SK-N-SH (cell line): ENCODE data around the gene SKI. TPM values are rescaled to one million over a fixed set of nuclear protein-coding genes. Genes with fewer than 3 reads are reported as not detected.

Experiments
- CTCF ChIA-PET: fragments of 300-600, 350-600 bp; formaldehyde crosslinking; extraction: SDS; loops from one replicate; lab custom pipeline; 2021; lab: Yijun Ruan, JAX
- POLR2A ChIA-PET: fragments of 350-600 bp; sonication (Branson Sonifier 250); formaldehyde crosslinking; extraction: SDS; loops from one replicate; lab custom pipeline; 2020; ENCODE audit warnings: antibody characterized with exemption, inconsistent platforms; lab: Yijun Ruan, JAX
- DNase-seq: peaks from one replicate; pipeline ENCODE4 v3.0.0; 2012
- H2AFZ ChIP-seq: fragments of 200-600 bp; sonication (generic); 2 replicates; pipeline ENCODE4 v1.8.1; 2016; ENCODE audit warnings: antibody characterized with exemption, mild to moderate bottlenecking, low read depth
- H3F3A ChIP-seq: fragments of 200-600 bp; sonication (generic); replicated peaks from 2 replicates; pipeline ENCODE3; 2016; ENCODE audit warnings: antibody characterized with exemption, mild to moderate bottlenecking; ENCODE audit not compliant: insufficient read depth
- H3K27ac ChIP-seq, 2 experiments: fragments of 200-500 bp in 1 of 2; fragments of 200-600 bp in 1 of 2; sonication (Bioruptor generic) in 1 of 2; sonication (generic), shearing (Covaris generic) in 1 of 2; 2 replicates each; pipeline versions ENCODE4 v1.5.1 to v1.6.1; 2014 to 2016; ENCODE audit warnings: low read depth in 2 of 2, inconsistent platforms in 1 of 2, low read length in 1 of 2, mild to moderate bottlenecking in 1 of 2, mixed read lengths in 1 of 2
- H3K27me3 ChIP-seq: fragments of 200-600 bp; sonication (generic), shearing (Covaris generic); 2 replicates; pipeline ENCODE4 v1.6.1; 2016; ENCODE audit warnings: mixed run types; ENCODE audit not compliant: insufficient read depth
- H3K36me3 ChIP-seq, 2 experiments: fragments of 200-500 bp in 1 of 2; fragments of 200-600 bp in 1 of 2; sonication (Bioruptor generic) in 1 of 2; sonication (generic) in 1 of 2; replicated peaks in 1 of 2; 2 replicates each; pipeline versions ENCODE3 to v1.5.1; 2014 to 2016; ENCODE audit warnings: low read length in 1 of 2, mild to moderate bottlenecking in 1 of 2; ENCODE audit not compliant: insufficient read depth in 2 of 2, control insufficient read depth in 1 of 2
- H3K4me1 ChIP-seq, 2 experiments: fragments of 200-500 bp in 1 of 2; fragments of 200-600 bp in 1 of 2; sonication (Bioruptor generic) in 1 of 2; sonication (generic), shearing (Covaris generic) in 1 of 2; 2 replicates each; pipeline versions ENCODE4 v1.5.1 to v1.6.1; 2014 to 2016; ENCODE audit warnings: low read depth in 1 of 2, low read length in 1 of 2, mixed run types in 1 of 2; ENCODE audit not compliant: insufficient read depth in 2 of 2, control insufficient read depth in 1 of 2
- H3K4me2 ChIP-seq: fragments of 200-600 bp; sonication (generic), shearing (Covaris generic); 2 replicates; pipeline ENCODE4 v1.6.1; 2017; ENCODE audit warnings: mixed run types
- H3K4me3 ChIP-seq, 2 experiments: fragments of 200-500 bp in 1 of 2; fragments of 200-600 bp in 1 of 2; sonication (Bioruptor generic) in 1 of 2; sonication (generic), shearing (Covaris generic) in 1 of 2; 2 replicates each; pipeline versions ENCODE4 v1.5.1 to v1.8.1; 2014 to 2016; ENCODE audit warnings: low read depth in 2 of 2, inconsistent platforms in 1 of 2, low read length in 1 of 2, mild to moderate bottlenecking in 1 of 2, mixed read lengths in 1 of 2, moderate library complexity in 1 of 2
- H3K79me2 ChIP-seq: fragments of 200-600 bp; sonication (generic); 2 replicates; pipeline ENCODE4 v1.8.1; 2017; ENCODE audit warnings: mild to moderate bottlenecking; ENCODE audit not compliant: insufficient read depth
- H3K9ac ChIP-seq: fragments of 200-600 bp; sonication (generic); 2 replicates; pipeline ENCODE4 v1.6.1; 2017; ENCODE audit warnings: mixed run types
- H3K9me2 ChIP-seq: fragments of 200-600 bp; sonication (generic); 2 replicates; pipeline ENCODE4 v1.6.1; 2017; ENCODE audit warnings: mixed run types
- H3K9me3 ChIP-seq: fragments of 200-600 bp; sonication (generic); 2 replicates; pipeline ENCODE4 v1.6.1; 2017; ENCODE audit warnings: mixed run types, mild to moderate bottlenecking, moderate library complexity
- H4K20me1 ChIP-seq: fragments of 200-600 bp; sonication (generic); 2 replicates; pipeline ENCODE4 v1.6.1; 2017; ENCODE audit warnings: mild to moderate bottlenecking, mixed run types; ENCODE audit not compliant: insufficient read depth
- CHD2 ChIP-seq: fragments of 150-350 bp; IDR thresholded peaks from 2 replicates; pipeline ENCODE4 v1.6.1; 2018; ENCODE audit warnings: low read length; ENCODE audit not compliant: partially characterized antibody
- ELF1 ChIP-seq: IDR thresholded peaks from 2 replicates; pipeline ENCODE4 v1.4.0; 2012
- EP300 ChIP-seq, 2 experiments: IDR thresholded peaks; 2 replicates each; pipeline versions ENCODE4 v1.4.0 to v1.6.1; 2012; ENCODE audit warnings: borderline replicate concordance in 1 of 2, low read depth in 1 of 2, low read length in 1 of 2
- EZH2phosphoT487 ChIP-seq: fragments of 200-600 bp; sonication (generic); IDR thresholded peaks from 2 replicates; pipeline ENCODE4 v1.6.1; 2017; ENCODE audit warnings: low read depth, mixed run types, mild to moderate bottlenecking, antibody characterized with exemption, moderate library complexity, borderline replicate concordance
- FOSL2 ChIP-seq: IDR thresholded peaks from 2 replicates; pipeline ENCODE4 v1.4.0; 2012; ENCODE audit warnings: low read depth, mild to moderate bottlenecking, moderate library complexity, borderline replicate concordance
- FOXJ3 ChIP-seq: sonication (generic); formaldehyde crosslinking; IDR thresholded peaks from 2 replicates; pipeline ENCODE4 v1.5.1; 2020; ENCODE audit warnings: mild to moderate bottlenecking, missing genetic modification reagents
- GABPA ChIP-seq: IDR thresholded peaks from 2 replicates; pipeline ENCODE4 v1.4.0; 2012; ENCODE audit warnings: low read depth, mild to moderate bottlenecking
- IRF3 ChIP-seq: fragments of 150-350 bp; IDR thresholded peaks from 2 replicates; pipeline ENCODE4 v1.6.1; 2016; ENCODE audit warnings: mild to moderate bottlenecking, low read depth, low read length
- MAX ChIP-seq: IDR thresholded peaks from 2 replicates; pipeline ENCODE4 v1.4.0; 2012; ENCODE audit warnings: low read depth
- MXI1 ChIP-seq: IDR thresholded peaks from 2 replicates; pipeline ENCODE4 v1.6.1; 2012; ENCODE audit warnings: mild to moderate bottlenecking, low read depth, low read length, improper control_type of control experiment
- NFIC ChIP-seq: IDR thresholded peaks from 2 replicates; pipeline ENCODE4 v1.4.0; 2012; ENCODE audit warnings: borderline replicate concordance
- POLR2AphosphoS5 ChIP-seq: IDR thresholded peaks from 2 replicates; pipeline ENCODE4 v1.6.1; 2012; ENCODE audit warnings: low read depth, low read length
- RAD21 ChIP-seq: IDR thresholded peaks from 2 replicates; pipeline ENCODE4 v1.6.1; 2012; ENCODE audit warnings: mild to moderate bottlenecking, low read length
- RCOR1 ChIP-seq: fragments of 150-350 bp; IDR thresholded peaks from 2 replicates; pipeline ENCODE4 v1.6.1; 2017; ENCODE audit warnings: antibody characterized with exemption, low read length
- REST ChIP-seq: IDR thresholded peaks from 2 replicates; pipeline ENCODE4 v1.6.1; 2012; ENCODE audit warnings: mild to moderate bottlenecking, low read depth, low read length, moderate library complexity
- RXRA ChIP-seq: IDR thresholded peaks from 2 replicates; pipeline ENCODE4 v1.4.0; 2012; ENCODE audit warnings: low read depth, mild to moderate bottlenecking, borderline replicate concordance
- SIN3A ChIP-seq: IDR thresholded peaks from 2 replicates; pipeline ENCODE4 v1.6.1; 2012; ENCODE audit warnings: low read depth, mild to moderate bottlenecking, low read length, moderate library complexity, borderline replicate concordance
- SMC3 ChIP-seq: IDR thresholded peaks from 2 replicates; pipeline ENCODE4 v1.6.1; 2012; ENCODE audit warnings: low read depth, low read length, improper control_type of control experiment
- TCF12 ChIP-seq: IDR thresholded peaks from 2 replicates; pipeline ENCODE4 v1.4.0; 2012
- USF1 ChIP-seq: IDR thresholded peaks from 2 replicates; pipeline ENCODE4 v1.4.0; 2012; ENCODE audit warnings: low read depth, borderline replicate concordance
- WGBS: methylation state at CpG from one replicate; pipeline ENCODE4 v1.1.6; 2017; ENCODE audit warnings: low lambda C conversion rate; 5-methylcytosine and 5-hydroxymethylcytosine counted together
- polyA plus RNA-seq, 3 experiments: library from polyadenylated mRNA; depleted of rRNA; stranded (reverse); fragments of >200 nt; gene quantifications; 2 replicates each; pipeline ENCODE4 v1.2.3, GENCODE V29; 2012

The SKI gene
- polyA plus RNA-seq, 1 of the 3 experiments (the other 2 are of a cell fraction): 7.2 TPM

- H2AFZ ChIP-seq: no peak overlapping the region
- H3K4me1 ChIP-seq: peaks cover 0 to 86% of the 10 kb centered on the region in 2 experiments; a peak in 1 of 4 replicates
- TF ChIP-seq MXI1 (no peak), RAD21 (0 out of 2 replicates have a peak, but pooled peaks have one; percentile 5)
- 95% methylated on average over 15 of the region's 24 CpGs for WGBS
- ChIA-PET CTCF (interaction anchor here (1.1 kb wide), 1 partner anchor 13 kb away, joined by 3 read pairs; no protein-coding TSS in a partner anchor), POLR2A (no interaction called here)
- H3K79me2 ChIP-seq: peaks cover 94% of the 10 kb centered on the region
- no peak overlapping the region for H3K4me3 ChIP-seq
- no peaks in the 10 kb centered on the region for H3K36me3 ChIP-seq
- H3K4me2 ChIP-seq: no peak overlapping the region
- no peak overlapping the region for H3K9ac ChIP-seq
- H3K27me3 ChIP-seq: no peaks in the 10 kb centered on the region
- H3K27ac ChIP-seq: peak overlapping the region in 1 of 2 experiments; percentile 16; a peak in 1 of 4 replicates
- no peaks in the 10 kb centered on the region for H3K9me2 ChIP-seq
- no peaks in the 10 kb centered on the region for H3K9me3 ChIP-seq
- H4K20me1 ChIP-seq: peaks cover 93% of the 10 kb centered on the region
- no peaks in the 10 kb centered on the region for H3F3A ChIP-seq
- DNase-seq: no peak
Observed at GRCh38 chr1:2274231-2274928, 46.3 kb downstream of the SKI start.

- H3K36me3 ChIP-seq: no peaks in the 10 kb centered on the region
- H3K4me3 ChIP-seq: no peak overlapping the region
- DNase-seq: no peak
- H2AFZ ChIP-seq: no peak overlapping the region
- H3K4me1 ChIP-seq: peaks cover 0 to 83% of the 10 kb centered on the region in 2 experiments; a peak in 1 of 4 replicates
- H3K4me2 ChIP-seq: no peak overlapping the region
- CTCF ChIA-PET: interaction anchor here (1.1 to 1.4 kb wide), 4 partner anchors 12 to 40 kb away, joined by 3 read pairs; no protein-coding TSS in a partner anchor
- H3F3A ChIP-seq: no peaks in the 10 kb centered on the region
- no peaks in the 10 kb centered on the region for H3K9me3 ChIP-seq
- H4K20me1 ChIP-seq: peaks cover 92% of the 10 kb centered on the region
- TF ChIP-seq CHD2: no peak
- TF ChIP-seq REST: no peak
- no peak for TF ChIP-seq SIN3A
- no peak for TF ChIP-seq TCF12
- TF ChIP-seq IRF3: no peak
- no peak for TF ChIP-seq EP300 (IDR thresholded peaks at IDR 0.05; ENCODE audit: borderline replicate concordance in 1 of 2, low read depth in 1 of 2, low read length in 1 of 2)
- no peak for TF ChIP-seq RAD21
- no peak for TF ChIP-seq SMC3
- TF ChIP-seq FOXJ3 (CRISPR knock-in tag): no peak
- no peak for TF ChIP-seq MXI1
- TF ChIP-seq RXRA: no peak
- no peak for TF ChIP-seq ELF1
- TF ChIP-seq POLR2AphosphoS5: no peak
- no peak for TF ChIP-seq GABPA
- no peak for TF ChIP-seq FOSL2
- no peak for TF ChIP-seq EZH2phosphoT487
- no peak for TF ChIP-seq NFIC
- TF ChIP-seq RCOR1: no peak
- TF ChIP-seq MAX: no peak
- no peak for TF ChIP-seq USF1
- peaks cover 95% of the 10 kb centered on the region for H3K79me2 ChIP-seq
- H3K27ac ChIP-seq: peak overlapping the region in 1 of 2 experiments; percentile 11; a peak in 1 of 4 replicates
- H3K9ac ChIP-seq: no peak overlapping the region
- H3K27me3 ChIP-seq: no peaks in the 10 kb centered on the region
- POLR2A ChIA-PET: no interaction called here
- H3K9me2 ChIP-seq: no peaks in the 10 kb centered on the region
- whole genome bisulfite sequencing: 94% methylated on average over 15 of the region's 21 CpGs
Observed at GRCh38 chr1:2274929-2275475, 46.9 kb downstream of the SKI start.
